OCI-LY7 (cell line): ENCODE data around the gene NCAPD3. TPM values are rescaled to one million over a fixed set of nuclear protein-coding genes. Genes with fewer than 3 reads are reported as not detected.
"Not testable (repeated sequence)": the region's sequence is repeated elsewhere in the genome, so short reads cannot be mapped to it uniquely, and the experiment has no call there.

Experiments used
- BruUV-seq: library from RNA; stranded (reverse); fragments of 400-500 nt; replicated peaks from 2 replicates; lab custom pipeline; 2021; lab: Mats Ljungman, UMichigan
- CTCF ChIA-PET: fragments of 300-600 bp; sonication (Branson Sonifier 250); formaldehyde crosslinking; loops from one replicate; lab custom pipeline; 2022; ENCODE audit warnings: antibody characterized with exemption; ENCODE audit not compliant: unreplicated experiment; lab: Charles Lee
- POLR2A ChIA-PET: fragments of 300-600 bp; sonication (Branson Sonifier 250); formaldehyde crosslinking; loops from one replicate; lab custom pipeline; 2022; ENCODE audit warnings: antibody characterized with exemption; lab: Charles Lee
- DNase-seq: peaks from one replicate; pipeline ENCODE4 v3.0.0-alpha.2; 2015; ENCODE audit warnings: low spot score
- H2AFZ ChIP-seq: fragments of 200-600 bp; sonication (generic), shearing (Covaris generic); 2 replicates; pipeline ENCODE4 v1.6.1; 2014; ENCODE audit warnings: mild to moderate bottlenecking, antibody characterized with exemption, low read length, moderate library complexity
- H3K27ac ChIP-seq: fragments of 200-600 bp; sonication (generic); 2 replicates; pipeline ENCODE4 v1.5.1; 2014; ENCODE audit warnings: mixed run types, low read depth, mild to moderate bottlenecking, moderate library complexity, low read length, inconsistent platforms; ENCODE audit not compliant: poor library complexity, severe bottlenecking
- H3K36me3 ChIP-seq: fragments of 200-600 bp; sonication (generic); 2 replicates; pipeline ENCODE4 v1.6.1; 2014; ENCODE audit warnings: mild to moderate bottlenecking, antibody characterized with exemption, low read length, moderate library complexity, mixed read lengths; ENCODE audit not compliant: insufficient read depth
- H3K4me1 ChIP-seq: fragments of 200-600 bp; sonication (generic); 2 replicates; pipeline ENCODE4 v1.5.1; 2014; ENCODE audit warnings: mild to moderate bottlenecking, low read length; ENCODE audit not compliant: insufficient read depth, poor library complexity, severe bottlenecking
- H3K4me2 ChIP-seq: fragments of 200-600 bp; sonication (generic); 2 replicates; pipeline ENCODE4 v1.6.1; 2014; ENCODE audit warnings: mild to moderate bottlenecking, low read length
- H3K4me3 ChIP-seq: fragments of 200-600 bp; sonication (generic); 2 replicates; pipeline ENCODE4 v1.5.1; 2014; ENCODE audit warnings: mild to moderate bottlenecking, low read depth, low read length; ENCODE audit not compliant: poor library complexity, severe bottlenecking
- H3K79me2 ChIP-seq: fragments of 200-600 bp; sonication (generic); 2 replicates; pipeline ENCODE4 v1.6.1; 2016; ENCODE audit warnings: low read depth, mild to moderate bottlenecking, low read length, moderate library complexity, mixed read lengths; ENCODE audit not compliant: insufficient read depth
- H3K9me2 ChIP-seq: fragments of 200-600 bp; sonication (generic); 2 replicates; pipeline ENCODE4 v1.6.1; 2016; ENCODE audit warnings: mild to moderate bottlenecking, low read length, mixed read lengths; ENCODE audit not compliant: insufficient read depth
- H3K9me3 ChIP-seq: fragments of 200-600 bp; sonication (generic); 2 replicates; pipeline ENCODE4 v1.6.1; 2014; ENCODE audit warnings: mild to moderate bottlenecking, mixed run types, low read length, mixed read lengths
- H4K20me1 ChIP-seq: fragments of 200-600 bp; sonication (generic); 2 replicates; pipeline ENCODE4 v1.6.1; 2014; ENCODE audit warnings: mild to moderate bottlenecking, antibody characterized with exemption, low read length, moderate library complexity, mixed read lengths; ENCODE audit not compliant: insufficient read depth
- EZH2phosphoT487 ChIP-seq: fragments of 200-600 bp; sonication (generic); IDR thresholded peaks from 2 replicates; pipeline ENCODE4 v1.6.1; 2018; ENCODE audit warnings: low read depth, borderline replicate concordance, mild to moderate bottlenecking, mixed run types, antibody characterized with exemption, low read length, moderate library complexity, mixed read lengths
- intact Hi-C: fragments of 100-400 bp; cut with micrococcal nuclease; formaldehyde crosslinking; loops from one replicate; pipeline ENCODE4 v1.10.0; 2022; ENCODE audit not compliant: unreplicated experiment
- total RNA-seq, 2 experiments: library from RNA; depleted of rRNA in 1 of 2; stranded (reverse); fragments of >200 nt in 1 of 2; shearing (Covaris generic) in 1 of 2; gene quantifications; 2 replicates each; pipeline ENCODE4 v1.2.3, GENCODE V29; 2014 to 2022
- TF ChIP-seq, protein P1 (sequence below): fragments of 200-600 bp; sonication (generic); conservative IDR thresholded peaks from 2 replicates; pipeline ENCODE4 v1.5.1; 2014; ENCODE audit warnings: mild to moderate bottlenecking, antibody characterized with exemption, low read length, moderate library complexity, mixed read lengths

NCAPD3 gene
- total RNA-seq, 2 experiments from 2014 or later: 89.1 to 112 TPM

- no peak for DNase-seq
- Histone ChIP-seq H3K36me3 (no peaks in the 10 kb centered on the region), H3K9me2 (no peaks in the 10 kb centered on the region), H3K4me3 (no peak overlapping the region), H3K4me1 (no peaks in the 10 kb centered on the region), H3K9me3 (no peaks in the 10 kb centered on the region), H3K27ac (no peak overlapping the region), H3K4me2 (no peak overlapping the region), H3K79me2 (no peaks in the 10 kb centered on the region), H2AFZ (no peak overlapping the region), H4K20me1 (no peaks in the 10 kb centered on the region)
- POLR2A ChIA-PET: no interaction called here
- CTCF ChIA-PET: no interaction called here
- intact Hi-C loops: loop anchor here (10.0 kb wide), 1 partner anchor 757 kb away; no protein-coding TSS in a partner anchor
- no TSS peak for BruUV-seq
- TF ChIP-seq EZH2phosphoT487: no peak
- TF ChIP-seq, protein P1, sequence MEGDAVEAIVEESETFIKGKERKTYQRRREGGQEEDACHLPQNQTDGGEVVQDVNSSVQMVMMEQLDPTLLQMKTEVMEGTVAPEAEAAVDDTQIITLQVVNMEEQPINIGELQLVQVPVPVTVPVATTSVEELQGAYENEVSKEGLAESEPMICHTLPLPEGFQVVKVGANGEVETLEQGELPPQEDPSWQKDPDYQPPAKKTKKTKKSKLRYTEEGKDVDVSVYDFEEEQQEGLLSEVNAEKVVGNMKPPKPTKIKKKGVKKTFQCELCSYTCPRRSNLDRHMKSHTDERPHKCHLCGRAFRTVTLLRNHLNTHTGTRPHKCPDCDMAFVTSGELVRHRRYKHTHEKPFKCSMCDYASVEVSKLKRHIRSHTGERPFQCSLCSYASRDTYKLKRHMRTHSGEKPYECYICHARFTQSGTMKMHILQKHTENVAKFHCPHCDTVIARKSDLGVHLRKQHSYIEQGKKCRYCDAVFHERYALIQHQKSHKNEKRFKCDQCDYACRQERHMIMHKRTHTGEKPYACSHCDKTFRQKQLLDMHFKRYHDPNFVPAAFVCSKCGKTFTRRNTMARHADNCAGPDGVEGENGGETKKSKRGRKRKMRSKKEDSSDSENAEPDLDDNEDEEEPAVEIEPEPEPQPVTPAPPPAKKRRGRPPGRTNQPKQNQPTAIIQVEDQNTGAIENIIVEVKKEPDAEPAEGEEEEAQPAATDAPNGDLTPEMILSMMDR: no peak
Observed at GRCh38 chr11:134118006-134118405, 105.8 kb downstream of the NCAPD3 start.

DNA sequence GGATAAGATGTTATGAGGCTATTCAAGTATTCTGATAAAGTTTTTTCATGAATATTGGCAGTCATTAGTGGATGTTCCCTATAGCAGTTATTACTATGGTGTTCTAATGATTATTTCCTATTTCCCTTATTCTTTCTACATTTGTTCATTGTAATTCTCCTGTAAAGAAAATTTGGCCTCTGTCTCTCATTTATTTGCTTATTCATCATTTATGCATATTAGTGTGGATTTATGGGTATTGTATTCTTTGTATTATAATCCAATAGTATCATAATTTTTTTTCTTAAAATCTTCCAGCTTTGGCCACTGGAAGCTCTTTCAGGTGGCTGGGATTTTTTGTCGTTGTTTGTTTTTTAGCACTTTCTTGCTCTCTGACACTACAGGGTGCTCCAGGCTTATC is 107.6 kb downstream of the NCAPD3 start:
- POLR2A ChIA-PET: interaction anchor here (0.6 kb wide), 1 partner anchor 53 kb away, joined by 3 read pairs; no protein-coding TSS in a partner anchor
- BruUV-seq: no TSS peak

GRCh38 chr11:134113787-134114186 is 110.0 kb downstream of the NCAPD3 start:
- H3K4me1 ChIP-seq, H3K9me2 ChIP-seq, H4K20me1 ChIP-seq, H3K36me3 ChIP-seq, POLR2A ChIA-PET, H3K9me3 ChIP-seq, H3K27ac ChIP-seq, H3K4me3 ChIP-seq, H3K79me2 ChIP-seq, H2AFZ ChIP-seq, CTCF ChIA-PET, DNase-seq, BruUV-seq, H3K4me2 ChIP-seq: not testable (repeated sequence)
- intact Hi-C loops: loop anchor here (10.0 kb wide), 1 partner anchor 761 kb away; no protein-coding TSS in a partner anchor

More for the DNA sequence above, 107.6 kb downstream of the NCAPD3 start:
- no peak for TF ChIP-seq EZH2phosphoT487
- TF ChIP-seq, protein P1: no peak
- H2AFZ ChIP-seq: no peak overlapping the region
- no peak overlapping the region for H3K4me3 ChIP-seq
- H3K27ac ChIP-seq: no peak overlapping the region
- intact Hi-C loops: loop anchor here (10.0 kb wide), 1 partner anchor 759 kb away; no protein-coding TSS in a partner anchor
- H4K20me1 ChIP-seq: no peaks in the 10 kb centered on the region
- H3K9me3 ChIP-seq: no peaks in the 10 kb centered on the region
- no peaks in the 10 kb centered on the region for H3K79me2 ChIP-seq
- no peaks in the 10 kb centered on the region for H3K36me3 ChIP-seq
- H3K4me1 ChIP-seq: no peaks in the 10 kb centered on the region
- H3K4me2 ChIP-seq: no peak overlapping the region
- no peaks in the 10 kb centered on the region for H3K9me2 ChIP-seq
- no peak for DNase-seq
- CTCF ChIA-PET: no interaction called here
